SHP77 treated with DMSO at 0.1 percent for 48 hours (cell line): ENCODE measurements around the gene CFP.
A peak's percentile ranks its signal among the peaks of the same experiment; 100 is the strongest.
"Not testable (repeated sequence)": the region's sequence is repeated elsewhere in the genome, so short reads cannot be mapped to it uniquely, and the experiment has no call there.

Experiments
- DNase-seq: peaks from one replicate; lab custom pipeline; 2025; lab: John Stamatoyannopoulos, UW

Gene CFP

DNA sequence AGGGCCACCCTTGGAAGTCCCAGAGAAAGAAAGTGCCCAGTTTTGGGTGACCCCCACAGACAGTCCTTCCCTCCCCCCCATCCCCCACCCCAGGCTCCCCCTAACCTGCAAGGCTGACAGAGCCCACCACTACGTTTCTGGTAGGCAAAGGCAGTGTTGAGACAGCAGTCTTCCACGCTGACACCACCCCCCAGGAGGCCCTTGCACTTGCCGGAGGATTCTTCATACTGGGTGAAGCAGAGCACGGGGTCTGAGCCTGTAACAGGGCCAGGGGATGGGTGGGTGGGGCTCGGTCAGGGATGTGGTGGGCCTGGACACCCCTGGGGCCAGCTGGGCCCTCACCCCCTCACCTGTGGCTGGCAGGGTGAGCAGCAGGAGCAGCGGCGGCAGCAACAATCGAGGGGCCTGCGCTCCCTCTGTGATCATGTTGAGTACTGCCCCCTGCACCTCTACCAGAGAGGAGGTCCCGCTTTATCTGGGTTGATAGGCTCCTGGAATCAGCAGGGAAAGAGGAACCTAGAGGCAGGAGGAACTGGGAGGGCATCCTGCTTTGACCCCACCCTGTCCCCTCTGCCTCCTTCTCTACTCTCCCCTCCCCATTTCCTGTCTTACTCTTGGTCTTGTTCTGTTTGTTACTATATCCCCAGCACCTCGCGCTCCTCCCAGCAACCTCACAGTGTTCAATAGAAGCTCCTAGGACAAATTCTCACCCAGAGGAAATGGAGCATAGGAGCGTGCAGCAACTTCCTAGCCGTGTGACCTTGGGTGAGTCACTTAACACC is at the start of gene CFP:
TSS of gene CFP (minus strand) at position 512 of the 782 bp plus-strand sequence. CDS start at position 426, 86 bp downstream.
- no peak for DNase-seq

GRCh38 chrX:47675959-47676859 is 46.5 kb upstream of the CFP start:
- DNase-seq: not testable (repeated sequence)

- no peak for DNase-seq
Measured at GRCh38 chrX:47674776-47675175, 45.0 kb upstream of the CFP start.

- DNase-seq: not testable (repeated sequence)
Measured at GRCh38 chrX:47665797-47666196, 36.1 kb upstream of the CFP start.

DNA sequence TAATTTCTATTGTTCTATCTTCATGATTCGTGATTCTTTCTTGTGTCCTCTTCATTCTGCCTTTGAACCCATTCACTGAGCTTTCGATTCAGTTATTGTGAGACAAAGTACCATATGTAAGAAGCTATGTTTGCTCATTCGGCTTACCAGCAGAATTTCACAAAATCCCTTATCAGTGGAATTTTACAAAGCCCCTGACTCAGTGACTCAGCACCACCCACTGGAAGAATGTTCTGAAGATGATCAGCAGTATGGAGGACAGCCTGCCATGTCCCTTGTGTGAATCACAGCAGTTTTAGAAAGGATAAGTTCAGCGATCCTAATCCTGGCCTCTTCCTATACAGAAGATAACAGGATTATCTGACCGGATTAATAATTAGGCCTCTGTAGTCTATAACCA is 35.0 kb upstream of the CFP start:
- no peak for DNase-seq

DNA sequence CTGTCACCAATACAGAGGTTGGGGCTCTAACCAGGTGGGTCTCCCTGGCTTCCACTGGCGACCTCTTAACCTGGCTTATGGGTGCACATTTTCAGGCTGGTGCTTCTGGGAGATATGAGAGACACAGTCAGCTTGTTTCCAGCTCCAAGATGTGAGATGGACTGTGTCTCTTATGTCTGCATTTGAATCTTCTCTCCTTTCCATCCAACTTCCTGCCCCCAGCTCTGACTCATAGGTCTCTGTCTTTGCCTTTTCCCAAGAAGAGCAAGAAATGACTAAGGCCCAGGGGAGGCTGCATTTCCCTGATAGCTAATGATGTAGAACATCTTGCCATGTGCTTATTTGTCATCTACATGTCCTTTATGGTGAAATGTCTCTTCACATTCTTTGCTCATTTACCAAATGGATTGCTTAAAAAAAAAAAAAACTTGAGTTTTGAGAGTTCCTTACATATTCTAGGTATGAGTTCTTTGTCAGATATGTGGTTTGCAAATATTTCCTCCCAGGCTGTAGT is 32.5 kb upstream of the CFP start:
- DNase-seq: no peak

GRCh38 chrX:47661539-47661938 is 31.8 kb upstream of the CFP start:
- DNase-seq: no peak

- DNase-seq: no peak
Measured at GRCh38 chrX:47659421-47659726, 29.6 kb upstream of the CFP start.

DNA sequence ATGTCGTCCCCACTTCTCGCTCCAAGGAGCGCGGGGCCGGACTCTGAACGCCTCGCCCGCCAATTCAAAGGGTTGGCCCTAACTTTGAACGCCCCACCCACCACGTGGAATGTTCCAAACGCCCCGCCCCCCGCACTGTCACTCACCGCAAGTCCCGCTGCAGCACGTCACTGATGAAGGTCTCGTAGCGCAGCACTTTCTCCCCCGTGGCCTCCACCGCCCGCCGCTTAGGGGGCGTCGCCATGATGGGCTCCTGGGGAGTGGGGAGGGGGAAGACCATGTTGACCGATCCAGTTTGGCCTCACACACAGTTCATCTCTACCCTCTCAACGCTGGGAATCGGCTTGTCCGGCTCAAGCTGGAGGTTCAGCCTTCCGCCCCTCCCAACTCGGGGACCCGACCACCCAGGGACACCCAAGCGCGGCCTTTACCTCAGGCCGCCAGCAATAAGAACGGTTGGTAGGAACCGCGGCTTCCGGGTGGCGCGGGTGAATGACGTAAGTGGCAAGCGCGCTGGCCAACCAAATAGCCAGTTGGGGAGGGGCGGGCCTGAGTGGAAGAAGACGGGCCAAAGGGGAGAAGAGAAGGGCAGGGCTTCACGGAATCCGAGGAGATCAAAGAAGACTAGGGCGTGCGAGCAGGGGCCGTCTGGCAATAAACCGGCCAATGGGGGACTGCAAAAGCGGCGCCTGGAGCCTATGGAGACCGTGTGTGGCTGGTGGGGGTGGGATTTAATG is 29.1 kb upstream of the CFP start, which contains the start of gene UXT:
TSS of gene UXT (minus strand) at position 497 of the 737 bp plus-strand sequence. CDS start at position 244, 253 bp downstream.
- peak; percentile 82 for DNase-seq

GRCh38 chrX:47658301-47658683 is 28.6 kb upstream of the CFP start:
- no peak for DNase-seq

GRCh38 chrX:47651043-47651905 is 21.5 kb upstream of the CFP start:
- DNase-seq: no peak

DNA sequence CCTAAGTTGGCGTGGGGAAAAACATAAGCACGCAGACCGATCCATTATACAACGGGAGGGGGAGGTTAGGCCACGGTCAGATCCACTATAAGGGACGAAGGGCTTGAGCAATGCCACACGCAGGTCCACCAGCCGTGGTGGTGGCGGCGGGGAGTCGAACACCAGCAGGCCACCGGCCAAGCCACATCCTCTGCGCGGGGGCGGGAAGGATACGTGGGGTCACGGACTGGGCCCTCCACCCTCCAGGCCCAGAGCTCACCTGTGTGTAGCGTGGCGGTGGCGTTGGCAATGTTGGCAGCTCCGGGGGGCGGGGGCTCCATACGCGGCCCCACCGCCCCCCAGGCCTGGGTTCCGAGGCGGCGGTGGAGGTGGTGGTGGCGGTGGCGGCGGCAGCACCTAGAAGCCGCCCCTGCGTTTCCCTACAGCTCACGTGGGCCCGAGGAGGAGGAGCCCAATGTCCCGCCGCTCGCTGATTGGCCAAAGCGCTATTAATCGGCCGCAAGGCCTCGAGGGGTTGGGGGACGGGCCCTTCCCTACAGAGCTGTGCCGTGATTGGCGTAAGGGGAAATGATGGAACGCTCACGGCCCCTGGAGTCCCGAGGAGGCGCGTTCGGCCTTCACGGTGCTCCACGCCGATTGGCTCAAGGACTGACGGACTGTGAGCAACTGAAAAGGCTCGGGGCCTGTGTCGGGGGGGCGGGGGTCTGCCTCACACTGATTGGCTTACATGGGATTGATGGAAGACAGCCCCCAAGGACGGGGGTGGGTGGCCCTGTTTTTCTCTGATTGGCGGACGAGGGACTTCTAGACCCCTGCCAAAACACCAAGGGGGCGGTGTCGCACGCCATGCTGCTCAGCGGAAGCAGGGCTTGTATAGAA is 20.7 kb upstream of the CFP start, which contains the start of gene ELK1:
TSS of gene ELK1 (minus strand) at position 400 of the 879 bp plus-strand sequence. CDS start 9,122 bp downstream, outside the sequence.
- DNase-seq: peak; percentile 86

- DNase-seq: no peak
Measured at GRCh38 chrX:47649781-47650163, 20.0 kb upstream of the CFP start.

- DNase-seq: no peak
Measured at GRCh38 chrX:47649271-47649670, 19.5 kb upstream of the CFP start.

DNA sequence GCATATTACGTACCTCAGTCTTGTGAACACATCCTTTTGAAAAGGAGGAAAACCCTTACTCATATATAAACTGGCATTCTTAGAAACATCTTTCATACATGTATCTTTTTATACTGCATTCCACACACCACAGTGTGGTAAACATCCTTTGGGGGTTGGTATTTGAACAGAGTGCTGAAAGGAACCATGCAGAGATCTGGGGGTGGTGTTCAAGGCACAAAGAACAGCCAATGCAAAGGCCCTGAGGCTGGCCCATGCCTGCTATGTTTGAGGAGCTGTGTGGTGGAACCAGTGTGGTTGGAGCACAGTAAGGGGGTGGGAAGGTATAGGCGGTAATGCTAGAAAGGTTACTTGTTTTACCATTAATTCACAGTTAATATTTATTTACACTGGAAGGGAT is 18.6 kb upstream of the CFP start:
- no peak for DNase-seq

GRCh38 chrX:47646636-47647035 is 16.9 kb upstream of the CFP start:
- DNase-seq: no peak

DNA sequence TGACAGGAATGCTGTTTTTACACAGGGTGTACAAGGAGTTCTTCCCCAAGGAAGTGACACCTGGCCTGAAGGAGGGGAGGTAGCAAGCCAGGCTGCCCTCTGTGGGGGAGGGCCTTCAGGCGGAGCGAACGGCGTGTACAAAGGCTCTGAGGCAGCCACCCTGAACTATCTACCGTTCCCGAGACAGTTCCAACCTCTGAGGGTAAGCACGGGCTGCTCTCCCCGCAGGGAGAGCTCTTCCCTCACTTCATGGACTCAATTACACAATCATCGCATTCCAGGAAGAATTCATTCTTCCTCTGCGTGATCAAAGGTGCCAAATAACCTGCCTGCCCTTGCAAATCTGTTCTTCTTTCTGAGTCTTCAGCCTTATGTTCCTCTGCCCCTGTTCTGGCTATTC is 15.8 kb upstream of the CFP start:
- no peak for DNase-seq

GRCh38 chrX:47644557-47645091 is 14.9 kb upstream of the CFP start:
- peak; percentile 1 for DNase-seq

DNA sequence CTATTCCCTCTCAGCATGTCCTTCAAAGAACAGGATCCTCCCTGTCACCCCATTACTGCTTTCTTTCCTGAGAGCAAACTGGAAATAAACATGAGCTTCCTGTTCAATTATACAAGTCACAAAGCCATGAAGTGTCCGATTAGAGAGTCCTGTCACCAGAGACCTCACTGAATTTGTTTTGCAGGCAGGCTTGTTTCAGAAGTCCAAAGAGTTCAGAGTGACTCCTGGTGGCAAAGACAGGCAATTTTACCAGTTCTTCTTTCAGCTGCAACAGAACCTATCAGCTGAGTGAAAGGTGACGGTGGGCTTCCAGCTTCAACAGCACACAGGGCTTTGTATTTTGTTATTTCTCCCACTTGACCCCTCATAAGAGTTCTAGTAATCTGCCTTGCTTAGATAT is 14.2 kb upstream of the CFP start:
- no peak for DNase-seq

GRCh38 chrX:47638816-47639215 is 9.1 kb upstream of the CFP start:
- DNase-seq: no peak
